DOHH2 (cell line): ENCODE data around the gene PPP4R4.

Experiments
- H3F3A ChIP-seq: fragments of 200-600 bp; sonication (generic), shearing (Covaris generic); 2 replicates; pipeline ENCODE4 v1.6.0; 2016; ENCODE audit warnings: antibody characterized with exemption, mild to moderate bottlenecking; ENCODE audit not compliant: control insufficient read depth, insufficient read depth
- H3K27ac ChIP-seq: fragments of 200-600 bp; sonication (generic); 2 replicates; pipeline ENCODE4 v1.5.1; 2014; ENCODE audit warnings: low read depth, mild to moderate bottlenecking, low read length, moderate library complexity
- H3K27me3 ChIP-seq: fragments of 200-600 bp; sonication (generic); 2 replicates; pipeline ENCODE4 v1.6.1; 2014; ENCODE audit warnings: mild to moderate bottlenecking, low read length, mixed read lengths; ENCODE audit not compliant: control insufficient read depth
- H3K36me3 ChIP-seq: fragments of 200-600 bp; sonication (generic); 2 replicates; pipeline ENCODE4 v1.6.1; 2014; ENCODE audit warnings: mild to moderate bottlenecking, low read length, moderate library complexity, mixed read lengths; ENCODE audit not compliant: control insufficient read depth
- H3K4me1 ChIP-seq: fragments of 200-600 bp; sonication (generic); 2 replicates; pipeline ENCODE4 v1.6.1; 2014; ENCODE audit warnings: mild to moderate bottlenecking, low read length, mixed read lengths; ENCODE audit not compliant: control insufficient read depth
- H3K4me2 ChIP-seq: fragments of 200-600 bp; sonication (generic); 2 replicates; pipeline ENCODE4 v1.6.0; 2014; ENCODE audit warnings: mild to moderate bottlenecking, low read length, moderate library complexity
- H3K4me3 ChIP-seq: fragments of 200-600 bp; sonication (generic); 2 replicates; pipeline ENCODE4 v1.5.1; 2014; ENCODE audit warnings: mild to moderate bottlenecking, low read length, mixed read lengths
- H3K79me2 ChIP-seq: fragments of 200-600 bp; sonication (generic); 2 replicates; pipeline ENCODE4 v1.6.1; 2014; ENCODE audit warnings: mild to moderate bottlenecking, low read length, mixed read lengths; ENCODE audit not compliant: control insufficient read depth
- H3K9me2 ChIP-seq: fragments of 200-600 bp; sonication (generic); replicated peaks from 2 replicates; pipeline ENCODE4 v1.6.1; 2014; ENCODE audit warnings: mild to moderate bottlenecking, low read length, mixed read lengths; ENCODE audit not compliant: control insufficient read depth
- H3K9me3 ChIP-seq: fragments of 200-600 bp; sonication (generic); 2 replicates; pipeline ENCODE4 v1.6.1; 2014; ENCODE audit warnings: antibody characterized with exemption, low read length, mixed read lengths; ENCODE audit not compliant: control insufficient read depth, insufficient read depth
- H4K20me1 ChIP-seq: fragments of 200-600 bp; sonication (generic); 2 replicates; pipeline ENCODE4 v1.6.0; 2014; ENCODE audit warnings: low read depth, mild to moderate bottlenecking, antibody characterized with exemption, low read length, moderate library complexity; ENCODE audit not compliant: control insufficient read depth, insufficient read depth
- EZH2phosphoT487 ChIP-seq: fragments of 200-600 bp; sonication (generic); IDR thresholded peaks from 2 replicates; pipeline ENCODE4 v1.6.1; 2017; ENCODE audit warnings: borderline replicate concordance, mild to moderate bottlenecking, antibody characterized with exemption, low read length, moderate library complexity, mixed read lengths
- TF ChIP-seq, protein P1 (sequence below): fragments of 200-600 bp; sonication (generic); IDR thresholded peaks from one replicate; pipeline ENCODE4 v1.5.1; 2014; ENCODE audit warnings: antibody characterized with exemption, mild to moderate bottlenecking, low read depth, low read length; ENCODE audit not compliant: poor library complexity, severe bottlenecking

Gene PPP4R4

DNA sequence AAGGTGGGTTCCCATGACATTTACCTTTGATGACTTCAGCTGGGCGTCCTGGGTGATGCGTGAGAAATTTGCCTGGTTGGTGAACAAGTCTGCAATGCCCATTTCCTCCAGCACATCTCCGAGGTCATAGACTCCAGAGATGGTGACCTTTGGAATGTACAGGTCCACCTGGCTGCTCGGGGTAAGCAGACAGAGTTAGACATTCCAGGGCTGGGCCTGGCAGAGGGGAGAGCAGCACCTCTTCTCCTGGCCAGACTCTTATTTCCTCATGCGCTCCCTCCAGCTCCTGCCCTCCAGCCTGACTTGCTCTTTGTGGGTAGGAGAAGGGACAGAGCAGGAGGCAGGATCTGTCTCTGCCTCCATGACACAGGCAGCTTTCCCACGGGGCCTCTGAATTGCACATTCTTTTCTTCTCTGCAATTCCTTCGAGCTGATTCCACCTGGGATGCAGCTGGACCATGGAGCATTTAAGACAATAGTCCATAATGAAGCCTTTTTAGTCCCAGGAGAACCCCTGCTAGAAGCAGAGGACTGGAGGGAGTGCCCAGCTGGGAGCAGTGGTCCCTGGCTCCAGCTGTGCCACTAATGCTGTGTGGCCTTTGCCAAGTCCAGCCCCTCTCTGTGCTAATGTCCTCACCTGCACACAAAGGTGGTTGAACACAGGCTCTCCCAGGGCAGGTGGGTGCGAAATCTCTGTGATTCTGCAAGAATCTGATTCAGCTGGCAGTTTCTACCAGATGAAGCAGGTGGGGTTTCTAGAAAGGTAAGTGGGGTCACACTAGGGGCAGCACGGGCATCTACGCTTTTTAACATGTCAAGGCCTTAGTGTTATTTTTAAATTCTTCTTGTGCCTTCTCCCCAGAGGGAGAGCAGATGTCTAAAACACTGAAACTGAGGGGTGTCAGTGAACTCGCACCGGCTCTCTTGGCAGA, 132.2 kb downstream of the PPP4R4 start:
- H3K27ac ChIP-seq = no peak overlapping the region
- H3K36me3 ChIP-seq = no peaks in the 10 kb centered on the region

DNA sequence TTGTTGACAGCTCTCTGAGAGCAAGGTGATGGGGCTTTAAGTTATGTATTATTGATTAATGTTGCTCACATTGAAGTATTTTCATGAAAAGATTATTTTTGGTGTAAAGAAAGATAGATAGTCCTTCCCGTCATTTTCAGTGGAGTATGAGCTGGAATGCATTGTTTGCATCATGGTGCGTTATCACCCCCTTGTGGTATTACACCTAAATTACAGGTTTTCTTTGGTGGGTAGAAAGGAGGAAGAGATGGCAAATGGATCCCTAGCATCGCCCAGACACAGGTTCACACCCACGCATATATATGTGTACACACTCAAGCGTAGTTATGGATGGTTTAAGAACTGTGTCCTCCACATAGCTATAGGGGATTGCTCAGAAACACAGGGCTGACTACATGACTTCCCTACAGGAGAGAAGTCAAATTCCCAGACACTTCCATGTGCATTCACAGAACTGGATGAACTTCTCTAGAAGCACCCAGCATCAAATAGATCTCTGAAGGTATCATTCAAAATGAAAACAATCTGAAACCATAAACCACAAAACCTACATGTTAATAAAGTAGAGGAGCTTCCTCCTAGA, 133.4 kb downstream of the PPP4R4 start:
- Histone ChIP-seq H3K36me3 (no peaks in the 10 kb centered on the region), H3K4me2 (no peak overlapping the region), H3K9me3 (peaks cover 14% of the 10 kb centered on the region; the same call in 1 of the 2 replicates), H3K4me1 (no peaks in the 10 kb centered on the region), H4K20me1 (no peaks in the 10 kb centered on the region), H3K27ac (no peak overlapping the region), H3F3A (no peaks in the 10 kb centered on the region), H3K79me2 (no peaks in the 10 kb centered on the region), H3K27me3 (no peaks in the 10 kb centered on the region), H3K4me3 (no peak overlapping the region), H3K9me2 (no peaks in the 10 kb centered on the region)
- no peak for TF ChIP-seq EZH2phosphoT487
- TF ChIP-seq, protein P1, sequence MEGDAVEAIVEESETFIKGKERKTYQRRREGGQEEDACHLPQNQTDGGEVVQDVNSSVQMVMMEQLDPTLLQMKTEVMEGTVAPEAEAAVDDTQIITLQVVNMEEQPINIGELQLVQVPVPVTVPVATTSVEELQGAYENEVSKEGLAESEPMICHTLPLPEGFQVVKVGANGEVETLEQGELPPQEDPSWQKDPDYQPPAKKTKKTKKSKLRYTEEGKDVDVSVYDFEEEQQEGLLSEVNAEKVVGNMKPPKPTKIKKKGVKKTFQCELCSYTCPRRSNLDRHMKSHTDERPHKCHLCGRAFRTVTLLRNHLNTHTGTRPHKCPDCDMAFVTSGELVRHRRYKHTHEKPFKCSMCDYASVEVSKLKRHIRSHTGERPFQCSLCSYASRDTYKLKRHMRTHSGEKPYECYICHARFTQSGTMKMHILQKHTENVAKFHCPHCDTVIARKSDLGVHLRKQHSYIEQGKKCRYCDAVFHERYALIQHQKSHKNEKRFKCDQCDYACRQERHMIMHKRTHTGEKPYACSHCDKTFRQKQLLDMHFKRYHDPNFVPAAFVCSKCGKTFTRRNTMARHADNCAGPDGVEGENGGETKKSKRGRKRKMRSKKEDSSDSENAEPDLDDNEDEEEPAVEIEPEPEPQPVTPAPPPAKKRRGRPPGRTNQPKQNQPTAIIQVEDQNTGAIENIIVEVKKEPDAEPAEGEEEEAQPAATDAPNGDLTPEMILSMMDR = peak; percentile 69

More for the DNA sequence above, 132.2 kb downstream of the PPP4R4 start:
- Histone ChIP-seq H3K4me3 (no peak overlapping the region), H3K27me3 (no peaks in the 10 kb centered on the region), H3K79me2 (no peaks in the 10 kb centered on the region), H3K9me3 (peaks cover 14% of the 10 kb centered on the region; the same call in 1 of the 2 replicates), H4K20me1 (no peaks in the 10 kb centered on the region), H3K4me2 (no peak overlapping the region), H3K4me1 (no peaks in the 10 kb centered on the region), H3F3A (no peaks in the 10 kb centered on the region), H3K9me2 (no peaks in the 10 kb centered on the region)
- TF ChIP-seq EZH2phosphoT487 = no peak

DNA sequence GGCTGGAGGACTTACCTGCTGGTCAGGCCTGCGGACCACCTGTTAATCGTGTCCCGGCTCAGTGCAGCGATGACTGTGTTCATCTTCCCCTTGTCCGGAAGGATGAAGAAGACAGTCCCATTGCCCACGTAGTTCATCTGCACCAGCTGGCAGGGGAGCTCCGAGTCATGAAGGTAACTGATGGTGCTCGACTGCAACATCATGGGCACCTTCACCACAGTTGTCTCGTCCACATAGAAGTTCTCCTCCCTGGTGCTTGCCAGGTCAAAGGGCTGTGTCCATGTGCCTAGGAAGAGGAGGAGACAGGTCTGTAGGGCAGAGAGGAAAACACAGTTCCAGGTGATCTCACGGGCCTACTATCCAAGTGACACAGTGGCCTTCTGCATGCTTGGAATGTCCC, 135.6 kb downstream of the PPP4R4 start:
- no peaks in the 10 kb centered on the region for H3K36me3 ChIP-seq
- no peak overlapping the region for H3K27ac ChIP-seq
- no peak overlapping the region for H3K4me2 ChIP-seq
- TF ChIP-seq EZH2phosphoT487 = no peak
- TF ChIP-seq, protein P1 = no peak
- H3K79me2 ChIP-seq = no peaks in the 10 kb centered on the region
- no peaks in the 10 kb centered on the region for H3K4me1 ChIP-seq
- H3K9me2 ChIP-seq = no peaks in the 10 kb centered on the region
- no peaks in the 10 kb centered on the region for H4K20me1 ChIP-seq
- no peaks in the 10 kb centered on the region for H3K27me3 ChIP-seq
- H3F3A ChIP-seq = no peaks in the 10 kb centered on the region
- no peak overlapping the region for H3K4me3 ChIP-seq
- peaks cover 14% of the 10 kb centered on the region; the same call in 1 of the 2 replicates for H3K9me3 ChIP-seq

DNA sequence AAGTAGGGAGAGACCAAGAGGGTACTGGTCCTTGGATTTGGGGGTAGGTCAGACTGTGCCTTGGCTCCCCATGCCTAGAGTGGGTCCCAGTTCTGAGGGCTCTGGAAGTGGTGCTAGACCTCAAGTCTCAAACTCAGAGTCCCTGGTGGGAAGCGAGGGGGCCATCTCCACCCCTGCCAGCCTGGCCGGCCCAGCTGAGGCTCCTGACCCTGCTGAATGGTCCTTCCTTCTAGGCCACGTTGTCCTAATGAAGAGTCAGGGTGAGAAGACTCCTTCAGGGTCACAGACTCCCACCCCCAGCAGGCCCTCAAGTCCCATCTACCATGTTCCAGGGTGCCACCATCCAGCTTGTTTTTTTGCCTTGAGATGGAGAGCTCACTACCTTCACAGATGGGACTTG, 136.1 kb downstream of the PPP4R4 start:
- Histone ChIP-seq H3F3A (no peaks in the 10 kb centered on the region), H3K9me3 (peaks cover 14% of the 10 kb centered on the region; the same call in 1 of the 2 replicates), H3K4me1 (no peaks in the 10 kb centered on the region), H3K4me3 (no peak overlapping the region), H4K20me1 (no peaks in the 10 kb centered on the region), H3K79me2 (no peaks in the 10 kb centered on the region), H3K27ac (no peak overlapping the region), H3K27me3 (no peaks in the 10 kb centered on the region), H3K9me2 (no peaks in the 10 kb centered on the region), H3K4me2 (no peak overlapping the region), H3K36me3 (no peaks in the 10 kb centered on the region)
- TF ChIP-seq, protein P1 = no peak
- no peak for TF ChIP-seq EZH2phosphoT487
